NT2/D1 (cell line): ENCODE results near the gene CAMK2B.

Experiments
- SUZ12 ChIP-seq: IDR thresholded peaks from 2 replicates; pipeline ENCODE4 v1.6.1; 2011; ENCODE audit not compliant: insufficient read length, insufficient read depth; ENCODE audit errors: extremely low read depth
- YY1 ChIP-seq: IDR thresholded peaks from 2 replicates; pipeline ENCODE4 v1.6.1; 2011; ENCODE audit not compliant: insufficient read length, insufficient read depth
- ZNF274 ChIP-seq: IDR thresholded peaks from 2 replicates; pipeline ENCODE4 v1.6.1; 2011; ENCODE audit warnings: mild to moderate bottlenecking, low read depth, low read length

- peak; percentile 93 for TF ChIP-seq SUZ12
- TF ChIP-seq ZNF274, result no peak
- TF ChIP-seq YY1, result no peak
Observed at GRCh38 chr7:44325201-44325671, at the start of gene CAMK2B.
